HAP-1 (cell line): ENCODE data around the gene LAGE3.
A peak's percentile ranks its signal among the peaks of the same experiment; 100 is the strongest.

Source experiments
- DNase-seq, 2 experiments: peaks; one replicate each; pipeline ENCODE4 v3.0.0-alpha.2; 2016 to 2020; ENCODE audit warnings: low spot score in 2 of 2
- H3K27me3 ChIP-seq: fragments of 250-450 bp; sonication (Bioruptor Pico); 2 replicates; pipeline ENCODE4 v1.5.1; 2020; ENCODE audit warnings: low read depth, mild to moderate bottlenecking, moderate library complexity
- H3K36me3 ChIP-seq: fragments of 250-450 bp; sonication (Bioruptor Pico); replicated peaks from 2 replicates; pipeline ENCODE4 v1.5.1; 2020; ENCODE audit warnings: mild to moderate bottlenecking
- H3K4me1 ChIP-seq: fragments of 250-450 bp; sonication (Bioruptor Pico); 2 replicates; pipeline ENCODE4 v1.5.1; 2020; ENCODE audit warnings: mild to moderate bottlenecking
- H3K4me3 ChIP-seq: fragments of 250-450 bp; sonication (Bioruptor Pico); 2 replicates; pipeline ENCODE4 v1.5.1; 2020; ENCODE audit warnings: mild to moderate bottlenecking, moderate library complexity
- H3K9me3 ChIP-seq: fragments of 250-450 bp; sonication (Bioruptor Pico); 2 replicates; pipeline ENCODE4 v1.5.1; 2020; ENCODE audit warnings: mild to moderate bottlenecking, moderate library complexity
- in situ Hi-C: fragments of 300-500 bp; cut with MboI; formaldehyde crosslinking; loops from 3 replicates; pipeline ENCODE4 v1.14.3; 2020; ENCODE audit warnings: low sequenced_read_pairs, inconsistent platforms, mixed read lengths

The LAGE3 gene

DNA sequence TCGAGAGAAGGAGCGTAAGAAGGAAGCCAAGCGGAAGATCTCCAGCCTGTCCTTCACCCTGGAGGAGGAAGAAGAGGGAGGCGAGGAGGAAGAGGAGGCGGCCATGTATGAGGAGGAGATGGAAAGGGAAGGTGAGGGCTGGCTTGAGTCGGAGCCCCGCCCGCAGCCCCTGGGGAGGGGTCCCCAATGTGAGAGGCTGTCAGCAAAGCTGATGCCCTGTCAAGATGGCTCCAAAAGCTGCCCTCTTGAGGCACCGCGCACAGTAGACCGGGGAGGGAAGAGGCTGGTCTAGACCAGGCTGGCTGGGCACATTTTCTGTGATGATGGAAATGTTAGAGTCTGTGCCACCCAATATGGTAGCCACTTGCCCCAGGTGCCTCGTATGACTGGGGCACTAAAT, 32.7 kb downstream of the LAGE3 start:
- in situ Hi-C loops, result no loop called here
- DNase-seq, result no peak
- no peaks in the 10 kb centered on the region for H3K27me3 ChIP-seq
- no peaks in the 10 kb centered on the region for H3K9me3 ChIP-seq
- H3K4me1 ChIP-seq, result peaks cover 11% of the 10 kb centered on the region
- peaks cover 74% of the 10 kb centered on the region for H3K36me3 ChIP-seq
- no peak overlapping the region for H3K4me3 ChIP-seq

GRCh38 chrX:154445776-154446175, 33.3 kb downstream of the LAGE3 start:
- H3K27me3 ChIP-seq, result no peaks in the 10 kb centered on the region
- peaks cover 11% of the 10 kb centered on the region for H3K4me1 ChIP-seq
- no peak overlapping the region for H3K4me3 ChIP-seq
- no peaks in the 10 kb centered on the region for H3K9me3 ChIP-seq
- DNase-seq, result no peak
- in situ Hi-C loops, result no loop called here
- H3K36me3 ChIP-seq, result peaks cover 73% of the 10 kb centered on the region

- Histone ChIP-seq H3K36me3 (peaks cover 71% of the 10 kb centered on the region), H3K4me3 (peak overlapping the region; percentile 62), H3K4me1 (peaks cover 11% of the 10 kb centered on the region), H3K27me3 (no peaks in the 10 kb centered on the region), H3K9me3 (no peaks in the 10 kb centered on the region)
- in situ Hi-C loops, result no loop called here
- no peak for DNase-seq
These were observed 34.3 kb downstream of the LAGE3 start for GRCh38 chrX:154444755-154445246.

GRCh38 chrX:154443992-154444754, 34.9 kb downstream of the LAGE3 start, which contains the start of gene FAM50A:
Gene FAM50A (plus strand): TSS chrX:154444141. CDS start chrX:154444236, 95 bp downstream.
- H3K4me3 ChIP-seq, result peak within 1 kb of the TSS; percentile 62
- H3K4me1 ChIP-seq, result peaks cover 11% of the 10 kb centered on the region
- H3K27me3 ChIP-seq, result no peaks in the 10 kb centered on the region
- peaks cover 71% of the 10 kb centered on the region for H3K36me3 ChIP-seq
- in situ Hi-C loops, result no loop called here
- DNase-seq, result peak; percentile 67 to 88
- H3K9me3 ChIP-seq, result no peaks in the 10 kb centered on the region

GRCh38 chrX:154443479-154443910, 35.6 kb downstream of the LAGE3 start:
- no peaks in the 10 kb centered on the region for H3K27me3 ChIP-seq
- H3K36me3 ChIP-seq, result peaks cover 71% of the 10 kb centered on the region
- in situ Hi-C loops, result no loop called here
- H3K9me3 ChIP-seq, result no peaks in the 10 kb centered on the region
- DNase-seq, result no peak
- peaks cover 11% of the 10 kb centered on the region for H3K4me1 ChIP-seq
- peak overlapping the region; percentile 30 for H3K4me3 ChIP-seq

GRCh38 chrX:154441984-154442707, 36.9 kb downstream of the LAGE3 start:
- H3K9me3 ChIP-seq, result no peaks in the 10 kb centered on the region
- peaks cover 66% of the 10 kb centered on the region for H3K36me3 ChIP-seq
- no peak overlapping the region for H3K4me3 ChIP-seq
- peaks cover 11% of the 10 kb centered on the region for H3K4me1 ChIP-seq
- in situ Hi-C loops, result no loop called here
- DNase-seq, result no peak
- H3K27me3 ChIP-seq, result no peaks in the 10 kb centered on the region

DNA sequence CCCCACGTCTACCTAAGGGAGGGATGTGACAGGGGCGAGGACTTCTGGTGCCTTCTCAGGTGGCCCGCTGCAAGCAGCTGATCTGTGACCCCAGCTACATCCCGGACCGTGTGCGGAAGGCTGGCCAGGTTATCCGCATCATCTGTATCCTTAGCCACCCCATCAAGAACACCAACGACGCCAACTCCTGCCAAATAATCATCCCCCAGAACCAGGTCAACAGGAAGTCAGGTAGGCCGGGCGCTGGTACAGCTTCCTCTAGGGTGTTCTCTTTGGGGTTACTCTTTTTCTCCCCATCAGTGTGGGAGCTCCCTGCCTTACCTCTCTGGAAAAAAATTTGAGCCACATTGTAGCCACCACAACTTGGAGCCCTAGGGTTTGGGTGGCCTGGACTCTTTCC, 37.5 kb downstream of the LAGE3 start:
- in situ Hi-C loops, result no loop called here
- Histone ChIP-seq H3K4me1 (peaks cover 11% of the 10 kb centered on the region), H3K9me3 (no peaks in the 10 kb centered on the region), H3K4me3 (no peak overlapping the region), H3K36me3 (peaks cover 60% of the 10 kb centered on the region), H3K27me3 (no peaks in the 10 kb centered on the region)
- no peak for DNase-seq

DNA sequence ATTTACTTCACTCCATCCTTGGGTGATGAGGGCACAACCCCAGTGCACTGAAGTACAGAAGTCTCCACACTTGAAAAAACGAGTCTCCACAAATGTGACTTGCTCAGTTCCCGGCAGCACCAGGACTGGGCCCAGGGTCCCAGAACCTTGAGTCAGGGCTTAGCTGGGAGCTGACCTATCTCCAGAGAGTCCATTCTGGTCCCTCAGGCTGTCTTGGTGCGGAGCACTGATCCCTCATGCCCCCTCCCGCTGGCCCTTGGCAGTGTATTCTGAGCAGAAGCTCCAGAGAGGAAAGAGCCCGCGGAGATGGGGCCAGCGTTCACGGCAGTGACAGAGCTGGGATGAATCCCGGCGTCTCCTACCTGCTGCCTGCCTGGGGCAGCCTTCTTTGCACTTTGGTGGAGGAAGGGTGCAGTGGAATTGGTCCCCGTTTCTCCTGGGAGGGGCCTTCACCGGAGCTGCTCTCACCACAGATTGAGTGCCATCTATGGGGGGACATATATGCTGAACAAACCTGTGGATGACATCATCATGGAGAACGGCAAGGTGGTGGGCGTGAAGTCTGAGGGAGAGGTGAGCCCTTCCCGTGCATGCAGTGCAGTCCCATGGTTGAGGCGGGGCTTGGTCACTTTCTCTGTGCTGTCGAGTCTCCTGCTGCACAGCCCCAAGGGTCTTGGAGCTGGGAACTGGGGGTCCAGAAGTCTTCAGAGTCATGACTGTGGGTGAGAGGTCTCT, 38.3 kb downstream of the LAGE3 start:
- no peak for DNase-seq
- Histone ChIP-seq H3K4me3 (no peak overlapping the region), H3K36me3 (peaks cover 59% of the 10 kb centered on the region), H3K4me1 (peaks cover 16% of the 10 kb centered on the region), H3K27me3 (no peaks in the 10 kb centered on the region), H3K9me3 (no peaks in the 10 kb centered on the region)
- in situ Hi-C loops, result no loop called here

GRCh38 chrX:154439841-154440240, 39.2 kb downstream of the LAGE3 start:
- DNase-seq, result no peak
- Histone ChIP-seq H3K4me3 (no peak overlapping the region), H3K36me3 (peaks cover 64% of the 10 kb centered on the region), H3K9me3 (no peaks in the 10 kb centered on the region), H3K4me1 (peaks cover 13% of the 10 kb centered on the region), H3K27me3 (no peaks in the 10 kb centered on the region)
- in situ Hi-C loops, result no loop called here

DNA sequence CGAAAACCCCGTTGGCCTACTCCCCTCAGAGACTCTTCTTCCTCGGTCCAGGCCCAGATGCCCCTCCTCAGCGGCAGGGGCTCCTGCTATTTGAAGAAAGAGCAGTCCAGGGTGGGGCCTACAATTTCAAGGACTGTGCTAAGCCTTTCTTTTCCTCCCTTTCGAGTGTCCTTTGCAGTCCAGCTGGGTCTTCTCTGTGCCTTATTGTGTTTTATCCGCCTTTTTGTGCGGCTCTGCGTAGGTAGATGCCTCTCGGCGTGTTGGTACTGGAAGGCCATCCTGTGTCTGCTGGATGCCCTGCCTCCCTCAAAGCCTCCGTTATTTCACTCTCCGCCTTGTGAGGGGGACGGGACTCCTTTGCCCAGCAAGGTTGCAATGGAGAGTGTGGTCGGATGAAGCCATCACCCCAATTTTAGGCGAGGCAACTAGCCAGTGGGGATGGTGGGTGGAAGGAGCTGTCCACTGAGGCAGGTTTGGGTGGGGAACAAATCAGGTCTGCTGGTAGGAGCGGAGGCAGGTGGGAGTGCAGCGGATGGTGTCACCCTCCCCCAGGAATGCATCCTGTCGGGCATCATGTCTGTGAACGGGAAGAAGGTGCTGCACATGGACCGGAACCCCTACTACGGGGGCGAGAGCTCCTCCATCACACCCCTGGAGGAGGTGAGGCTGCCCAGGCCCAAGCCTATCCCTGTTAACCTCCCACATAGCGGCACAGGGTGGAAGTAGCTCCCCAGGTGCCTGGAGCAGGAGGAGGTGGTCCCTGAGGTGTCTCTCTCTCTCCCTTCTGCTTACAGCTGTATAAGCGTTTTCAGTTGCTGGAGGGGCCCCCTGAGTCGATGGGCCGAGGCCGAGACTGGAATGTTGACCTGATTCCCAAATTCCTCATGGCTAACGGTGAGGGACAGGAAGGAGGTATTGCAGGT, 40.8 kb downstream of the LAGE3 start:
- DNase-seq, result no peak
- Histone ChIP-seq H3K9me3 (no peaks in the 10 kb centered on the region), H3K4me1 (peaks cover 6% of the 10 kb centered on the region), H3K27me3 (no peaks in the 10 kb centered on the region), H3K36me3 (peaks cover 75% of the 10 kb centered on the region), H3K4me3 (peak overlapping the region; percentile 97)
- in situ Hi-C loops, result no loop called here

DNA sequence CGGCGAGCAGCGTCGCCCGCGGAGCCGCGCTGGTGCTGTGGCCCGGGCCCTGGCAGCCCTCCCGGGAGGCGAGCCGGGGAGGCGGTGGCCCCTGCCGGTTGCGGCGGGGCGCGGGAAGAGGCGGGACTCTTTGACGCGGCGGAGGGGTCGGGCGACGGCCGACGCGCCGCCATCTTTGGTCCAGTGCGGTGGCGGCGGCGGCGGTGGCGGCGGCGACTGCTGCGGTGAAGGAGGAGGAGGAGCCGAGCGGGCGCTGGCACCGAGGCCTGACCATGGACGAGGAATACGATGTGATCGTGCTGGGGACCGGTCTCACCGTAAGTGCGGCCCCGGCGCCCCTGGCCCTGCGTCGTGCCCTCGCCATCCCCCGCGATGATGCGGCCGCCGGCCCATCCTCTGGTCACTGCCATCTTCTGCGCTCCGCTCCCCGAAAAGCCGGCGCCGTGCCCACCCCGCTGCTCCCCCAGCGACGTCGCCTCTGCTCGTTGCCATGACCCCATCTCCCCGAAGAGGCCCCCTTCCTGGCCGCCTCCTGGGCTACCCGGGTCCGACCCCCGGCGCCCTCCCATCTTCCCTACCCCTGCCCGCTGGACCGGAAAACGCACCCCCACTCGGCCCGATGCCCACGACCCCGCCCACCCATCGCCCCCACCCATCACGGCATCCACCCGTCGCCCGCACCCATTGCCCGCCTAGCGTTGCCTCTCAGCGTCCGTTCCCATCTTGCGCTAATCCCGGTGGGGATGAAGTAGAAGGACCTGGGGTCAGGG, 41.9 kb downstream of the LAGE3 start, which contains the start of gene GDI1:
Gene GDI1 (plus strand): TSS at position 172 of the 770 bp plus-strand sequence. CDS start 101 bp downstream, at position 273.
- H3K4me1 ChIP-seq, result peaks cover 5% of the 10 kb centered on the region
- no peaks in the 10 kb centered on the region for H3K27me3 ChIP-seq
- in situ Hi-C loops, result no loop called here
- peak; percentile 24 to 86 for DNase-seq
- H3K4me3 ChIP-seq, result peak within 1 kb of the TSS; percentile 97
- no peaks in the 10 kb centered on the region for H3K9me3 ChIP-seq
- H3K36me3 ChIP-seq, result peaks cover 79% of the 10 kb centered on the region

GRCh38 chrX:154436374-154436982, 42.6 kb downstream of the LAGE3 start:
- DNase-seq, result peak; percentile 44 to 76

More at GRCh38 chrX:154436374-154436982, 42.6 kb downstream of the LAGE3 start:
- Histone ChIP-seq H3K27me3 (no peaks in the 10 kb centered on the region), H3K4me1 (peaks cover 5% of the 10 kb centered on the region), H3K36me3 (peaks cover 79% of the 10 kb centered on the region), H3K4me3 (peak overlapping the region; percentile 97), H3K9me3 (no peaks in the 10 kb centered on the region)
- in situ Hi-C loops, result no loop called here
